Sigmoid colon (tissue), 7 donors: ENCODE results near the gene FGF14. TPM values are rescaled to one million over a fixed set of nuclear protein-coding genes. Genes with fewer than 3 reads are reported as not detected.

Experiments used
- DNase-seq: peaks from one replicate; pipeline ENCODE4 v3.0.0-alpha.2; 2019
- H3K27ac ChIP-seq, 4 donors: fragments of 200-600 bp; sonication (generic); one replicate each; pipeline ENCODE4 v1.5.1; 2016 to 2019; ENCODE audit warnings: mild to moderate bottlenecking in 1 of 4
- H3K27me3 ChIP-seq, 3 donors: fragments of 200-600 bp; sonication (generic); one replicate each; pipeline ENCODE4 v1.5.1; 2019; ENCODE audit warnings: mild to moderate bottlenecking in 1 of 3
- H3K36me3 ChIP-seq, 4 donors: fragments of 200-600 bp; sonication (generic); one replicate each; pipeline ENCODE4 v1.5.1; 2016 to 2019
- H3K4me1 ChIP-seq, 4 donors: fragments of 200-600 bp; sonication (generic); one replicate each; pipeline ENCODE4 v1.5.1; 2017 to 2019
- H3K4me3 ChIP-seq, 4 donors: fragments of 200-600 bp; sonication (generic); one replicate each; pipeline ENCODE4 v1.5.1; 2017 to 2019; ENCODE audit warnings: mild to moderate bottlenecking in 2 of 4, moderate library complexity in 1 of 4
- H3K9me3 ChIP-seq, 4 donors: fragments of 200-600 bp in 3 of 4; sonication (generic) in 3 of 4; one replicate each; pipeline versions ENCODE4 v1.5.1 to v1.6.1; 2013 to 2019
- CTCF ChIP-seq, 4 experiments: fragments of 450-650 bp in 3 of 4; fragments of 200-600 bp in 1 of 4; IDR thresholded peaks; one replicate each; pipeline ENCODE4 v1.5.1; 2016 to 2019; ENCODE audit warnings: antibody characterized with exemption in 4 of 4, mild to moderate bottlenecking in 3 of 4, moderate library complexity in 2 of 4
- EP300 ChIP-seq, 4 donors: sonication (generic); formaldehyde crosslinking; IDR thresholded peaks; one replicate each; pipeline ENCODE4 v1.6.1; 2017; ENCODE audit warnings: antibody characterized with exemption in 4 of 4
- POLR2A ChIP-seq, 2 donors: fragments of 450-650 bp; IDR thresholded peaks; one replicate each; pipeline ENCODE4 v1.6.1; 2016; ENCODE audit warnings: antibody characterized with exemption in 2 of 2, mild to moderate bottlenecking in 2 of 2, moderate library complexity in 2 of 2
- POLR2AphosphoS5 ChIP-seq, 4 donors: sonication (generic); formaldehyde crosslinking; IDR thresholded peaks; one replicate each; pipeline ENCODE4 v1.6.1; 2017; ENCODE audit warnings: antibody characterized with exemption in 4 of 4
- WGBS, 2 donors: extraction: QIAGEN DNeasy Blood & Tissue Kit; methylation state at CpG; one replicate each; pipeline ENCODE4 v1.1.7; 2013; 5-methylcytosine and 5-hydroxymethylcytosine counted together
- intact Hi-C: fragments of 100-400 bp; cut with DNase I; formaldehyde crosslinking; loops from one replicate; pipeline ENCODE4 v1.15.1; 2023
- polyA plus RNA-seq, 3 donors: library from polyadenylated mRNA; stranded (reverse); fragments of 200-250 nt; gene quantifications; one replicate each; pipeline ENCODE4 v1.2.3, GENCODE V29; 2013
- total RNA-seq, 4 donors: library from RNA; depleted of rRNA; stranded (reverse); fragments of >200 nt; gene quantifications; one replicate each; pipeline ENCODE4 v1.1.0, GENCODE V29; 2016
- donor health status: healthy with polysubstance abuse.
- donor health status: Bipolar disorder and iron deficiency.
- donor health status: healthy.

Gene FGF14
- total and polyA plus RNA-seq, 7 donors = under 0.01 to 1.6 (median 1.1) TPM

- intact Hi-C loops = no loop called here
- no peak overlapping the region for H3K4me3 ChIP-seq
- peak overlapping the region in 1 of 4 donors; percentile 35 for H3K27ac ChIP-seq
- no peak for TF ChIP-seq POLR2A (IDR thresholded peaks at IDR 0.05)
- no peak for TF ChIP-seq CTCF (IDR thresholded peaks at IDR 0.05)
- 67 to 69% methylated on average over 8 of the region's 8 CpGs for WGBS, 2 donors
- no peaks in the 10 kb centered on the region for H3K36me3 ChIP-seq
- H3K27me3 ChIP-seq = no peaks in the 10 kb centered on the region
- H3K9me3 ChIP-seq = no peaks in the 10 kb centered on the region
- no peak for DNase-seq
- H3K4me1 ChIP-seq = no peaks in the 10 kb centered on the region
Measured at GRCh38 chr13:102333320-102334198, 68.3 kb downstream of the FGF14 start.

GRCh38 chr13:102328909-102329308, 72.9 kb downstream of the FGF14 start:
- no peak overlapping the region for H3K4me3 ChIP-seq
- H3K9me3 ChIP-seq = no peaks in the 10 kb centered on the region
- H3K27me3 ChIP-seq = no peaks in the 10 kb centered on the region
- H3K36me3 ChIP-seq = no peaks in the 10 kb centered on the region
- no peak overlapping the region for H3K27ac ChIP-seq
- TF ChIP-seq POLR2A (IDR thresholded peaks at IDR 0.05) = no peak
- TF ChIP-seq CTCF (IDR thresholded peaks at IDR 0.05) = no peak
- no peak for TF ChIP-seq POLR2AphosphoS5 (IDR thresholded peaks at IDR 0.05)
- no peak for TF ChIP-seq EP300 (IDR thresholded peaks at IDR 0.05)
- intact Hi-C loops = no loop called here
- DNase-seq = no peak
- no peaks in the 10 kb centered on the region for H3K4me1 ChIP-seq
- 22 to 55% methylated on average over 1 of the region's 1 CpG for WGBS, 2 donors

GRCh38 chr13:102327119-102327617, 74.7 kb downstream of the FGF14 start:
- TF ChIP-seq EP300 (IDR thresholded peaks at IDR 0.05) (no peak), POLR2AphosphoS5 (IDR thresholded peaks at IDR 0.05) (no peak), POLR2A (IDR thresholded peaks at IDR 0.05) (no peak), CTCF (IDR thresholded peaks at IDR 0.05) (no peak)
- Histone ChIP-seq H3K4me1 (no peaks in the 10 kb centered on the region), H3K27me3 (no peaks in the 10 kb centered on the region), H3K4me3 (no peak overlapping the region), H3K27ac (peak overlapping the region in 1 of 4 donors; percentile 31), H3K36me3 (no peaks in the 10 kb centered on the region), H3K9me3 (no peaks in the 10 kb centered on the region)
- intact Hi-C loops = no loop called here
- no peak for DNase-seq
- WGBS, 2 donors = 70 to 78% methylated on average over 3 of the region's 3 CpGs

GRCh38 chr13:102326381-102327118, 75.3 kb downstream of the FGF14 start:
- peak overlapping the region in 1 of 4 donors; percentile 31 for H3K27ac ChIP-seq

More at GRCh38 chr13:102326381-102327118, 75.3 kb downstream of the FGF14 start:
- H3K9me3 ChIP-seq = no peaks in the 10 kb centered on the region
- no peak for TF ChIP-seq EP300 (IDR thresholded peaks at IDR 0.05)
- TF ChIP-seq CTCF (IDR thresholded peaks at IDR 0.05) = no peak
- no peak for TF ChIP-seq POLR2A (IDR thresholded peaks at IDR 0.05)
- no peak for TF ChIP-seq POLR2AphosphoS5 (IDR thresholded peaks at IDR 0.05)
- H3K4me1 ChIP-seq = no peaks in the 10 kb centered on the region
- DNase-seq = no peak
- H3K36me3 ChIP-seq = no peaks in the 10 kb centered on the region
- no peaks in the 10 kb centered on the region for H3K27me3 ChIP-seq
- 69 to 79% methylated on average over 2 of the region's 2 CpGs for WGBS, 2 donors
- H3K4me3 ChIP-seq = no peak overlapping the region
- intact Hi-C loops = no loop called here
